ENCODE measurements around the gene AURKB. TPM values are rescaled to one million over a fixed set of nuclear protein-coding genes. Genes with fewer than 3 reads are reported as not detected.

Gene AURKB
- total and polyA plus RNA-seq, 2 of the 13 experiments (the other 11 are each of a cell fraction or from before 2014, with no cell fraction given), result 29.5 to 75.3 TPM

DNA sequence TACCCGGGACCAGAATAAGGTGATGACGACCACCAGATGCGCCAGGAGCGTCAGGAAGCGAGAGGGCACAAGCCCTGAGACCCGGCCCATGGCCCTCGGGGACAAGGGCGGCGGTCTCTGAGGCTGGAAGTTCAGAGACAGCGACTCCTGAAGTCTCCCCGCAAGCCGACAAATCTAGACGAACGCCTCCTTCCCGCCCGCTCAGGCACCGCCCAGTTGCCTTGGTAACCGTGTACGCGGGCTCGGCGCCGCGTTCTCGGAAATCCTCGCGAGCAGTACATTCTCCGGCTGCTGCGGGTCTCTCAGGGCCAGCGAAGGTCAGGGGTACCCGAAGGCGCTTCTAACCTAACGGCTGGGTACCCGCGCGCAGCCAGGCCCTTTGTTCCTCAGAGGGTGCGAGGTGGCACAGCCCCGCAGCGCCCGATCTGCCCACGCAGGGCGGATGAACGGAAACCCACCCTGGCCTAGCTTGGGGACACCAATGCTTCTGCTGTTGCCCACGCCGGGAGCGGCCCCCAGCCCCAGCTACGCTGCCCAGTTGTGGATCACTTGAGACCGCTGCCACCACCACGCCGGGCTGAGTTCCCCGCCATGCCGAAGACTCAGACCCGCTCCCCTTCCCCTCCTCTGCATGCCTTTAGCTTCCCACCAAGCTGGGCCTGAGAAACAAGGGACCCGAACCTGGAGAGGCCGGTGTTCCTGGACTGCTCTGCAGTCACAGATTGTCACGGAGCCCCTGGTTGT lies 34.0 kb downstream of the AURKB start, which contains the start of gene TMEM107 (continued):
- TF ChIP-seq, protein P1, sequence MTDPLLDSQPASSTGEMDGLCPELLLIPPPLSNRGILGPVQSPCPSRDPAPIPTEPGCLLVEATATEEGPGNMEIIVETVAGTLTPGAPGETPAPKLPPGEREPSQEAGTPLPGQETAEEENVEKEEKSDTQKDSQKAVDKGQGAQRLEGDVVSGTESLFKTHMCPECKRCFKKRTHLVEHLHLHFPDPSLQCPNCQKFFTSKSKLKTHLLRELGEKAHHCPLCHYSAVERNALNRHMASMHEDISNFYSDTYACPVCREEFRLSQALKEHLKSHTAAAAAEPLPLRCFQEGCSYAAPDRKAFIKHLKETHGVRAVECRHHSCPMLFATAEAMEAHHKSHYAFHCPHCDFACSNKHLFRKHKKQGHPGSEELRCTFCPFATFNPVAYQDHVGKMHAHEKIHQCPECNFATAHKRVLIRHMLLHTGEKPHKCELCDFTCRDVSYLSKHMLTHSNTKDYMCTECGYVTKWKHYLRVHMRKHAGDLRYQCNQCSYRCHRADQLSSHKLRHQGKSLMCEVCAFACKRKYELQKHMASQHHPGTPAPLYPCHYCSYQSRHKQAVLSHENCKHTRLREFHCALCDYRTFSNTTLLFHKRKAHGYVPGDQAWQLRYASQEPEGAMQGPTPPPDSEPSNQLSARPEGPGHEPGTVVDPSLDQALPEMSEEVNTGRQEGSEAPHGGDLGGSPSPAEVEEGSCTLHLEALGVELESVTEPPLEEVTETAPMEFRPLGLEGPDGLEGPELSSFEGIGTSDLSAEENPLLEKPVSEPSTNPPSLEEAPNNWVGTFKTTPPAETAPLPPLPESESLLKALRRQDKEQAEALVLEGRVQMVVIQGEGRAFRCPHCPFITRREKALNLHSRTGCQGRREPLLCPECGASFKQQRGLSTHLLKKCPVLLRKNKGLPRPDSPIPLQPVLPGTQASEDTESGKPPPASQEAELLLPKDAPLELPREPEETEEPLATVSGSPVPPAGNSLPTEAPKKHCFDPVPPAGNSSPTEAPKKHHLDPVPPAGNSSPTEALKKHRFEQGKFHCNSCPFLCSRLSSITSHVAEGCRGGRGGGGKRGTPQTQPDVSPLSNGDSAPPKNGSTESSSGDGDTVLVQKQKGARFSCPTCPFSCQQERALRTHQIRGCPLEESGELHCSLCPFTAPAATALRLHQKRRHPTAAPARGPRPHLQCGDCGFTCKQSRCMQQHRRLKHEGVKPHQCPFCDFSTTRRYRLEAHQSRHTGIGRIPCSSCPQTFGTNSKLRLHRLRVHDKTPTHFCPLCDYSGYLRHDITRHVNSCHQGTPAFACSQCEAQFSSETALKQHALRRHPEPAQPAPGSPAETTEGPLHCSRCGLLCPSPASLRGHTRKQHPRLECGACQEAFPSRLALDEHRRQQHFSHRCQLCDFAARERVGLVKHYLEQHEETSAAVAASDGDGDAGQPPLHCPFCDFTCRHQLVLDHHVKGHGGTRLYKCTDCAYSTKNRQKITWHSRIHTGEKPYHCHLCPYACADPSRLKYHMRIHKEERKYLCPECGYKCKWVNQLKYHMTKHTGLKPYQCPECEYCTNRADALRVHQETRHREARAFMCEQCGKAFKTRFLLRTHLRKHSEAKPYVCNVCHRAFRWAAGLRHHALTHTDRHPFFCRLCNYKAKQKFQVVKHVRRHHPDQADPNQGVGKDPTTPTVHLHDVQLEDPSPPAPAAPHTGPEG (CRISPR knock-in tag; IDR thresholded peaks at IDR 0.05), result 0 out of 2 replicates have a peak, but pooled peaks have one; percentile 13
- TF ChIP-seq ZNF776 (CRISPR knock-in tag; IDR thresholded peaks at IDR 0.05) (no peak), ZFP41 (CRISPR knock-in tag; IDR thresholded peaks at IDR 0.05; ENCODE audit: borderline replicate concordance) (no peak), ZNF556 (CRISPR knock-in tag; IDR thresholded peaks at IDR 0.05; ENCODE audit: borderline replicate concordance) (0 out of 2 replicates have a peak, but pooled peaks have one; percentile 52), FOXA1 (IDR thresholded peaks at IDR 0.05) (no peak), FOXA1 (CRISPR knock-in tag; IDR thresholded peaks at IDR 0.05) (0 out of 2 replicates have a peak, but pooled peaks have one; percentile 2), ZNF121 (CRISPR knock-in tag; IDR thresholded peaks at IDR 0.05) (no peak), ARID4A (CRISPR knock-in tag; IDR thresholded peaks at IDR 0.05; ENCODE audit: borderline replicate concordance) (peak; percentile 85), TAF1 (CRISPR knock-in tag; IDR thresholded peaks at IDR 0.05) (peak; percentile 48; the same call in 1 of the 2 replicates), ETV5 (CRISPR knock-in tag; IDR thresholded peaks at IDR 0.05; ENCODE audit: borderline replicate concordance) (no peak), E2F1 (CRISPR knock-in tag; IDR thresholded peaks at IDR 0.05) (peak; percentile 84; the same call in 1 of the 2 replicates), KDM2A (CRISPR knock-in tag; IDR thresholded peaks at IDR 0.05; ENCODE audit: borderline replicate concordance, low read depth) (peak; percentile 61), TFDP2 (CRISPR knock-in tag; IDR thresholded peaks at IDR 0.05) (peak; percentile 91)
- TF ChIP-seq, protein P2, sequence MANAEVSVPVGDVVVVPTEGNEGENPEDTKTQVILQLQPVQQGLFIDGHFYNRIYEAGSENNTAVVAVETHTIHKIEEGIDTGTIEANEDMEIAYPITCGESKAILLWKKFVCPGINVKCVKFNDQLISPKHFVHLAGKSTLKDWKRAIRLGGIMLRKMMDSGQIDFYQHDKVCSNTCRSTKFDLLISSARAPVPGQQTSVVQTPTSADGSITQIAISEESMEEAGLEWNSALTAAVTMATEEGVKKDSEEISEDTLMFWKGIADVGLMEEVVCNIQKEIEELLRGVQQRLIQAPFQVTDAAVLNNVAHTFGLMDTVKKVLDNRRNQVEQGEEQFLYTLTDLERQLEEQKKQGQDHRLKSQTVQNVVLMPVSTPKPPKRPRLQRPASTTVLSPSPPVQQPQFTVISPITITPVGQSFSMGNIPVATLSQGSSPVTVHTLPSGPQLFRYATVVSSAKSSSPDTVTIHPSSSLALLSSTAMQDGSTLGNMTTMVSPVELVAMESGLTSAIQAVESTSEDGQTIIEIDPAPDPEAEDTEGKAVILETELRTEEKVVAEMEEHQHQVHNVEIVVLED (CRISPR knock-in tag; IDR thresholded peaks at IDR 0.05; ENCODE audit: borderline replicate concordance), result peak; percentile 49; the same call in 1 of the 2 replicates

Data from HepG2 (cell line).